OCI-LY3 (cell line): ENCODE results near the gene TMEM42.

Experiments
- EZH2phosphoT487 ChIP-seq: fragments of 200-600 bp; shearing (Covaris generic); IDR thresholded peaks from 2 replicates; pipeline ENCODE4 v1.6.1; 2018; ENCODE audit warnings: antibody characterized with exemption, mixed run types, low read depth
- TF ChIP-seq, protein P1 (sequence below): fragments of 200-600, 300-600 bp; sonication (generic); IDR thresholded peaks from 2 replicates; pipeline ENCODE4 v1.5.1; 2014; ENCODE audit warnings: antibody characterized with exemption, low read length, low read depth

GRCh38 chr3:44861412-44862225, at the start of gene TMEM42:
- TF ChIP-seq, protein P1, sequence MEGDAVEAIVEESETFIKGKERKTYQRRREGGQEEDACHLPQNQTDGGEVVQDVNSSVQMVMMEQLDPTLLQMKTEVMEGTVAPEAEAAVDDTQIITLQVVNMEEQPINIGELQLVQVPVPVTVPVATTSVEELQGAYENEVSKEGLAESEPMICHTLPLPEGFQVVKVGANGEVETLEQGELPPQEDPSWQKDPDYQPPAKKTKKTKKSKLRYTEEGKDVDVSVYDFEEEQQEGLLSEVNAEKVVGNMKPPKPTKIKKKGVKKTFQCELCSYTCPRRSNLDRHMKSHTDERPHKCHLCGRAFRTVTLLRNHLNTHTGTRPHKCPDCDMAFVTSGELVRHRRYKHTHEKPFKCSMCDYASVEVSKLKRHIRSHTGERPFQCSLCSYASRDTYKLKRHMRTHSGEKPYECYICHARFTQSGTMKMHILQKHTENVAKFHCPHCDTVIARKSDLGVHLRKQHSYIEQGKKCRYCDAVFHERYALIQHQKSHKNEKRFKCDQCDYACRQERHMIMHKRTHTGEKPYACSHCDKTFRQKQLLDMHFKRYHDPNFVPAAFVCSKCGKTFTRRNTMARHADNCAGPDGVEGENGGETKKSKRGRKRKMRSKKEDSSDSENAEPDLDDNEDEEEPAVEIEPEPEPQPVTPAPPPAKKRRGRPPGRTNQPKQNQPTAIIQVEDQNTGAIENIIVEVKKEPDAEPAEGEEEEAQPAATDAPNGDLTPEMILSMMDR, result peak; percentile 26; the same call in 1 of the 2 replicates
- no peak for TF ChIP-seq EZH2phosphoT487
